Thyroid gland (tissue), 4 donors: ENCODE results near the gene TAF6. TPM values are rescaled to one million over a fixed set of nuclear protein-coding genes. Genes with fewer than 3 reads are reported as not detected.

Experiments
- DNase-seq, 2 donors: peaks; one replicate each; pipeline ENCODE4 v3.0.0-alpha.2; 2019
- H3K27ac ChIP-seq, 3 donors: fragments of 200-600 bp; sonication (generic); 1 replicate in 2 of 3; 2 replicates in 1 of 3; pipeline ENCODE4 v1.5.1; 2016 to 2019; ENCODE audit warnings: mild to moderate bottlenecking in 1 of 3, moderate library complexity in 1 of 3
- H3K27me3 ChIP-seq: fragments of 200-600 bp; sonication (generic); one replicate; pipeline ENCODE4 v1.5.1; 2019
- H3K36me3 ChIP-seq, 2 donors: fragments of 200-600 bp; sonication (generic); one replicate each; pipeline ENCODE4 v1.5.1; 2016 to 2019
- H3K4me1 ChIP-seq, 2 donors: fragments of 200-600 bp; sonication (generic); one replicate each; pipeline ENCODE4 v1.5.1; 2017 to 2019
- H3K4me3 ChIP-seq, 3 donors: fragments of 200-600 bp; sonication (generic); replicated peaks in 1 of 3; 1 replicate in 2 of 3; 2 replicates in 1 of 3; pipeline ENCODE4 v1.5.1; 2016; ENCODE audit warnings: mild to moderate bottlenecking in 1 of 3
- H3K9me3 ChIP-seq: fragments of 200-600 bp; sonication (generic); one replicate; pipeline ENCODE4 v1.5.1; 2017
- POLR2A ChIP-seq, 2 donors: fragments of 450-650 bp; IDR thresholded peaks; one replicate each; pipeline ENCODE4 v1.6.1; 2017; ENCODE audit warnings: antibody characterized with exemption in 2 of 2, mild to moderate bottlenecking in 2 of 2, moderate library complexity in 1 of 2
- WGBS, 2 donors: methylation state at CpG; one replicate each; pipeline ENCODE4 v1.1.5; 2017; 5-methylcytosine and 5-hydroxymethylcytosine counted together
- intact Hi-C: fragments of 100-400 bp; cut with DNase I; formaldehyde crosslinking; loops from one replicate; pipeline ENCODE4 v1.15.1; 2023
- total RNA-seq, 4 donors: library from RNA; depleted of rRNA; stranded (reverse); fragments of >200 nt; gene quantifications; one replicate each; pipeline ENCODE4 v1.2.3, GENCODE V29; 2016
- TF ChIP-seq, protein P1 (sequence below), 6 experiments: fragments of 200-600 bp in 3 of 6; fragments of 450-650 bp in 3 of 6; sonication (generic) in 3 of 6; IDR thresholded peaks; one replicate each; pipeline ENCODE4 v1.5.1; 2016 to 2019; ENCODE audit warnings: antibody characterized with exemption in 6 of 6, mild to moderate bottlenecking in 2 of 6, inconsistent platforms in 1 of 6, moderate library complexity in 1 of 6

Gene TAF6
- total RNA-seq, 4 donors from 2014 or later = 50.3 to 104 (median 85.2) TPM

- no peaks in the 10 kb centered on the region for H3K27me3 ChIP-seq
- intact Hi-C loops = no loop called here
- 78 to 83% methylated on average over 7 of the region's 7 CpGs for WGBS, 2 donors
- peaks cover 21 to 26% of the 10 kb centered on the region in 2 donors for H3K4me1 ChIP-seq
- H3K27ac ChIP-seq = no peak overlapping the region
- no peak for DNase-seq
- H3K4me3 ChIP-seq = no peak overlapping the region
- H3K36me3 ChIP-seq = peaks cover 28 to 35% of the 10 kb centered on the region in 2 donors
- TF ChIP-seq, protein P1, sequence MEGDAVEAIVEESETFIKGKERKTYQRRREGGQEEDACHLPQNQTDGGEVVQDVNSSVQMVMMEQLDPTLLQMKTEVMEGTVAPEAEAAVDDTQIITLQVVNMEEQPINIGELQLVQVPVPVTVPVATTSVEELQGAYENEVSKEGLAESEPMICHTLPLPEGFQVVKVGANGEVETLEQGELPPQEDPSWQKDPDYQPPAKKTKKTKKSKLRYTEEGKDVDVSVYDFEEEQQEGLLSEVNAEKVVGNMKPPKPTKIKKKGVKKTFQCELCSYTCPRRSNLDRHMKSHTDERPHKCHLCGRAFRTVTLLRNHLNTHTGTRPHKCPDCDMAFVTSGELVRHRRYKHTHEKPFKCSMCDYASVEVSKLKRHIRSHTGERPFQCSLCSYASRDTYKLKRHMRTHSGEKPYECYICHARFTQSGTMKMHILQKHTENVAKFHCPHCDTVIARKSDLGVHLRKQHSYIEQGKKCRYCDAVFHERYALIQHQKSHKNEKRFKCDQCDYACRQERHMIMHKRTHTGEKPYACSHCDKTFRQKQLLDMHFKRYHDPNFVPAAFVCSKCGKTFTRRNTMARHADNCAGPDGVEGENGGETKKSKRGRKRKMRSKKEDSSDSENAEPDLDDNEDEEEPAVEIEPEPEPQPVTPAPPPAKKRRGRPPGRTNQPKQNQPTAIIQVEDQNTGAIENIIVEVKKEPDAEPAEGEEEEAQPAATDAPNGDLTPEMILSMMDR (IDR thresholded peaks at IDR 0.05) = no peak
- no peak for TF ChIP-seq POLR2A (IDR thresholded peaks at IDR 0.05)
- H3K9me3 ChIP-seq = no peaks in the 10 kb centered on the region
These were observed 40.1 kb downstream of the TAF6 start for GRCh38 chr7:100079024-100079560.

- peaks cover 13 to 18% of the 10 kb centered on the region in 2 donors for H3K4me1 ChIP-seq
- TF ChIP-seq, protein P1 (IDR thresholded peaks at IDR 0.05) = no peak
- H3K4me3 ChIP-seq = no peak overlapping the region
- no peaks in the 10 kb centered on the region for H3K27me3 ChIP-seq
- intact Hi-C loops = no loop called here
- H3K36me3 ChIP-seq = peaks cover 46 to 54% of the 10 kb centered on the region in 2 donors
- WGBS, 2 donors = 95 to 98% methylated on average over 4 of the region's 4 CpGs
- no peak overlapping the region for H3K27ac ChIP-seq
- no peaks in the 10 kb centered on the region for H3K9me3 ChIP-seq
- no peak for DNase-seq
These were observed 42.0 kb downstream of the TAF6 start for GRCh38 chr7:100077205-100077604.

- Histone ChIP-seq H3K4me3 (no peak overlapping the region), H3K36me3 (peaks cover 64 to 72% of the 10 kb centered on the region in 2 donors), H3K9me3 (no peaks in the 10 kb centered on the region), H3K27ac (no peak overlapping the region), H3K4me1 (peaks cover 6 to 10% of the 10 kb centered on the region in 2 donors), H3K27me3 (no peaks in the 10 kb centered on the region)
- 92 to 93% methylated on average over 6 of the region's 6 CpGs for WGBS, 2 donors
- intact Hi-C loops = no loop called here
- DNase-seq = no peak
- TF ChIP-seq POLR2A (IDR thresholded peaks at IDR 0.05) = no peak
- TF ChIP-seq, protein P1 (IDR thresholded peaks at IDR 0.05) = no peak
These were observed 43.7 kb downstream of the TAF6 start for GRCh38 chr7:100075418-100075817.

- H3K27me3 ChIP-seq = no peaks in the 10 kb centered on the region
- TF ChIP-seq, protein P1 (IDR thresholded peaks at IDR 0.05) = no peak
- no peak for TF ChIP-seq POLR2A (IDR thresholded peaks at IDR 0.05)
- 96% methylated on average over 7 of the region's 7 CpGs for WGBS, 2 donors
- intact Hi-C loops = no loop called here
- H3K4me1 ChIP-seq = peaks cover 0 to 5% of the 10 kb centered on the region in 2 donors
- H3K9me3 ChIP-seq = no peaks in the 10 kb centered on the region
- H3K36me3 ChIP-seq = peaks cover 69 to 78% of the 10 kb centered on the region in 2 donors
- no peak overlapping the region for H3K4me3 ChIP-seq
- no peak overlapping the region for H3K27ac ChIP-seq
- DNase-seq = no peak
These were observed 44.3 kb downstream of the TAF6 start for GRCh38 chr7:100074841-100075240.

- no peaks in the 10 kb centered on the region for H3K27me3 ChIP-seq
- TF ChIP-seq POLR2A (IDR thresholded peaks at IDR 0.05) = no peak
- TF ChIP-seq, protein P1 (IDR thresholded peaks at IDR 0.05) = no peak
- DNase-seq = no peak
- intact Hi-C loops = no loop called here
- H3K36me3 ChIP-seq = peaks cover 69 to 77% of the 10 kb centered on the region in 2 donors
- no peak overlapping the region for H3K27ac ChIP-seq
- H3K9me3 ChIP-seq = no peaks in the 10 kb centered on the region
- no peak overlapping the region for H3K4me3 ChIP-seq
- no peaks in the 10 kb centered on the region for H3K4me1 ChIP-seq
- WGBS, 2 donors = 97% methylated on average over 10 of the region's 10 CpGs
These were observed 46.7 kb downstream of the TAF6 start for GRCh38 chr7:100072462-100072861.
